SIG-M5 (cell line): ENCODE data around the gene LETM1.
"Not testable (repeated sequence)": the region's sequence is repeated elsewhere in the genome, so short reads cannot be mapped to it uniquely, and the experiment has no call there.

Source experiments
- DNase-seq: peaks from one replicate; lab custom pipeline; 2025; lab: John Stamatoyannopoulos, UW

The LETM1 gene

DNA sequence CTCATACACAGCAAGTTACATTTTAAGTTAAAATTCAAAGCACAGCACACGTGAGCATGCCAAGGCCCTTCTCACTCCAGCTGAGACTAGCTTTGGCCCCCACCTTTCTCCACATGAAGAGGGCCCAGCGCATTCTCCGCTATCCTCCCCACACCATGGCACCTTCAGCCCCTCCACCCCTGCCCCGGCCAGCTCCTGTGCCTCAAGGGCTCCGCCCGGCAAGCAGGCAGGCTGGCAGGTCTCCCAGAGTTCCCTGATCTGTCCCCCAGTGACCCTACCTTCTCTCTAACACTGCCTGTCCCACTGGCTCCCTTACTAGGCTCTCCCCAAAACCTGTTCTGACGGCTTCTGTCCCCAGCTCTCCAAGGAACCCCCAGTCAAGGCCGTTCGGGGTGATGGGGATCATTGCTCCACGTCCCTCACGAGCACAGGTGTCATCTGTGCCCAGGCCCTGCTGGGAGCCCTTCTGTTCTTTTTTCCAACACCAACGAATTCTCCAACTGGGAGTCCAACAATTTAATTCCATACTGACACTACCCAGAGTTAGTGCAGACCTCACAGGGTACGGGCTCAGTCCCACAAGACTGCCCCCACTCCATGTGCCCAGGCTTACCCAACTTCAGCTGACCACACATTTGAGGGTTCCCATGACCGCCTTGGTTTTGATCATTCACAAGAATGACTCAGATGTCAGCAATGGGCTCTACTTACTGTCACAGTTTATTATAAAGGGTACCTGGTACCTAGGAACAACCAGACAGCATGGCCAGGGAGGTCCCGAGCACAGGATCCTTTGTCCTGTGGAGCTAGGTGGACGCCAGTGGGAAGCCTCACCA, 4.2 kb downstream of the LETM1 start:
- DNase-seq = no peak

DNA sequence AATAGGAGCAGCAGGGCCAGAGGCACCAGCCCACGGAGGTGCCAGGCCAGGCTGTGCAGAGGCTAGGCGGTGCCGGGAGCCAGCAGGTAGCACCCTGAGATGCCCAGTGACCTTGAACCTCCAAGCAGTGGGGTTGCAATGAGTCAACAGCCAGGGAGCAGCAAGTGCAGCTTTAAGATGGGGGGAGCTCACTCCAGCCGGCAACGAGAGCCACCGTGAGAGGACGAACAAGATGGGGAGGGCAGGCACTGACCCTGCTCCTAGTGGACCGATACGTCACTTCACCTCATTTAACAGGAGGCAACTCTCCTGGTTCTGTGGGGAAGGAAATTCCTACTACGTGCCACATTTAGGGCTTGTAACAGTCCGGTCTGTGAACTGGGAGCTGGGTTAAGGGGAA, 4.8 kb downstream of the LETM1 start:
- DNase-seq = no peak

DNA sequence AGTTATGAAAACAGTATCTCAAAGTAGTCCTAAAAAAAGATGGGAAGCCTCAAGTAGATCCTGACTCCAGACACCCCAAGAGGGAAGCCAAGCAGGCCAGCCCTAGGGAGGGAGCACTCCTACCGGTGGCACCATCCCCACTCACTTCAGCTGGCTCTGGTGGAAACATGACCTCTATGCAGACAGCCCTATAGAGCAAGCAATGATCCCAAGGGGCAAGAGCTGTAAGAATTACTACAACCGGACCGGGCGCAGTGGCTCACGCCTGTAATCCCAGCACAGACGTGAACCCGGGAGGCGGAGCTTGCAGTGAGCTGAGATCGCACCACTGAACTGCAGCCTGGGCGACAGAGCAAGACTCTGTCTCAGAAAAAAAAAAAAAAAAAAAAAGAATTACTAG, 5.7 kb downstream of the LETM1 start:
- DNase-seq = no peak

DNA sequence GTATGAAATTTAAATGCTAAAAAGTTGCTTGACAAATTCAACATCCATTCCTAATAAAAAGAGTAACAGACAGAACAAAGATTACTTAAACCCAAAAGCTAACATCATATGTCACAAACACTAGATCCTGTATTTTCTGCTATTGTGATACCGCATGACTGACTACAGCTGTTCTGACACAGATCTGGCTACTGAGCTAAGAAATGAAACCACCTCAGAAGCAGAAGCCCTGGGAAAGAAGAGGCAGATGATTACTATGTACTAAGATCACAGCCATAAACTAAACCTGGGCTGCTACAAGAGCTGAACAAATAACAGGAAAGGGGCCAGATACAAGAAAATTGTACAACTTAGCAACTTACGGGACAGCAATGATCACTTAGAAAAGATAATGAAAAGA, 9.4 kb downstream of the LETM1 start:
- DNase-seq = no peak

DNA sequence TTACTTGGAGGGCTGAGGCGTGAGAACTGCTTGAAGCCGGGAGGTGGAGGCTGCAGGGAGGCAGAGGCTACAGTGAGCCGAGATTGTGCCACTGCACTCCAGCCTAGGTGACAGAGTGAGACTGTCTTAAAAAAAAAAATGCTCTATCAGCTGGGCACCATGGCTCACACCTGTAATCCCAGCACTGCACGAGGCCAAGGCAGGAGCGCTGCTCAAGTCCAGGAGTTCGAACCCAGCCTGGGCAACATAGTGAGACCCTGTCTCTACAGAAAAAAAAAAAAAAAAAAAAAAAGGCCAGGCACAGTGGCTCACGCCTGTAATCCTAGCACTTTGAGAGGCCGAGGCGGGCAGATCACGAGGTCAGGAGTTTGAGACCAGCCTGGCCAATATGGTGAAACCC, 11.3 kb downstream of the LETM1 start:
- not testable (repeated sequence) for DNase-seq

DNA sequence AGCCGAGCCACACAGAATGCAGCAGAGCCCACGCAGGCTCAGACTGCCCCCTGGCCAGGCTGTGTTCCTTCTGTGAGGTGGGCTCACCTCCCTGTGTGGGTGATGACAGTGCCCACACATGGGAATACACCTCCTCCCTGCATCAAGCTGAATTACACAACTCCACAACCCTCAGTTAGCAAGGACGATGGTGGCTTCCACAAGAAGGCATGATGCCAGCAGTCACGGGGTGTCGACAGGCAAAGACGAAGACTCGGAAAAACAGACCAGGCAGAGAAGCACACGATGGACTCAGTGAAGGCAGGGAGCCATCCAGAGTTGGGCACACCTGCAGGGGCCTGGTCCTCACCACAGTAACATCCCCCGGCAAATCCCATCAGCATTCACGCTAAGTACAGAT, 12.1 kb downstream of the LETM1 start:
- no peak for DNase-seq

DNA sequence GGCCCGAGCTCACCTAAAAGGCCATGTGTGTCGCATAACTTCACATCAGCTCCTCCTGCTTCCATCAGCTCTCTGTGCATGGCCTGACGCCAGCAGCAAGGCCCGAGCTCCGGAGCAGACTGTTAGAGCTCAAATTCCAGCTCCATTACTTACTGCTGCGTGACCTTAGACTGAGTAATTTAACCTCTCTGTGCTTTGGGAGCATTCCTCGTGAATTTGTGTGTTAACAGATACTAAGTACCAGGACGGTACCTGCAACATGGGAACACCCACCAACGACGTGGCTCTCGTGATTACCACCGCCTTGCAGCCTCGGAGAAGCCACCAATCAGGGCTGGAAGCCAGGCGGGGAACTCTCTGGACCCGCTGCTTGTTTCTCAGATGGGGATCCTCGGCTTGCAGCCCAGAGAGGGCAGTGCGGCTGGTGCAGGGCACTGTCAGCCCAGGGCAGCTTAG, 12.9 kb downstream of the LETM1 start:
- DNase-seq = no peak

DNA sequence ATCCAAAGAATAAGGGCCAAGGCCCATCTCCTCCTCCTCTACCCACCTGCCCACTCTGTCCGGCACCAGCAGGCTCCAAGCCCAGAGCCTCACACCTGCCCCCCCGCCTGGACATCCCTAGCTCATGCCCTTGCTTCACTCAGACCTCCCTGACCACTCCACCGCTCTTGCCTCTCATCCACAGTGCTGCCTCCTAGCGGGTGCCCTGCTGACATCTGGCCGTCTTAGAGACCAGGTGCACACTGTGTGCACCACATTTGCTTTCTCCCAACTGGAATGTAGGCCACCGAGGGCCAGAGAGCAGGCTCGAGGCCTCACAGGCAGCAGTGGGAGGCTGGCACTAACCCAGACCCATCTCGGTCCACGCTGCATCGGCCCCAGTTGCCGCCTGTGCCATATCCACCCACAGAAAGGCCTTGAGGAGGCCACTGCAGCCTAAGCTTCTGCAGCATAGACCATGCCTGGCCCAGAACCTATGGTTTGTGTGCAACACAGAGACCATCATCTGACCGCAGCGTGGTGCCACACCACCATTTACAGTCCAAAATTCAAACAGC, 13.5 kb downstream of the LETM1 start:
- DNase-seq = no peak

DNA sequence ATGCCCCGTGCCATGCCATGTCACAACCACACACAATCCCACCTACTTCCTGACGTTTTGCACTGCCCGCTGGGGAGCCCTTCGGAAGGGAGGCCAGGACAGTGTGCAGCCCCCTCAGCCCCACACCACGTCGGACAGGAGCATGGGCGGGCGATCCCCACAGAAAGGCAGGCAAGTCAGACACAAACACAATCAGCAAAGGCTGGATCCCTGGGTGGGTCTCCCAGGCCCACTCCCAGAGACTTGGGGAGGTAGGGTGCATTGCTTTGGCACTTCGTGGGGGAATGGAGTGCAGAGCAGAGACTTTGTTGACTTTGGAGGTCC, 14.1 kb downstream of the LETM1 start:
- DNase-seq = no peak

DNA sequence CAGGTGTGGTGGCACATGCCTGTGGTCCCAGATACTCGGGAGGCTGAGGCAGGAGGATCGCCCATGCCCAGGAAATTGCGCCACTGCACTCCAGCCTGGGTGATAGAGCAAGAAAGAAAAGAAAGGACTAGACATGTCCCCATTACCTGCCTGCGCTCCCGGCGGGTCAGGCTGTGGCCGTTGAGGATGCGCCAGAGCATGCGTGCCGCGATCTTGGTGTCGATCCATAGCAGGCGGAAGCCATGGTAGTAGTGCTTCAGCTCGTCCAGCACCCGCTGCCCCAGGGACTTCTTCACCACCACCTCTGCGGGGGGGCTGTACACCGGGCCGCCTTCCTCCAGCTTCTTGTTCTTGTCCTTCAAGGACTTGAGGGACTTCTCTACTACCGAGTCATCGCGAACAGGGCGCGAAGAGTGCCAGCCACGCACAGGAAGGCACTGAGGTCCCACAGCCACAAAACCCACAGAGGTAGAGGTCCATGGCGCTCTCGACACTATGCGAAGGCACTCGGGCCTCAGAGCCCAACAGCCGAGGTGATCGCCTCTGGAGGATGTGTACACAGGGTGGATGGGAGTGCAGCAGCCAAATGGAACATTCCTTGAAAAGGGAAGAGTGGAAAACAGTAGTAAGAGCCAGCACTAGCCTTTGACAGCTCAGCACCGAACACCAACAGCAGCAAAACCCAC, 14.6 kb downstream of the LETM1 start:
- DNase-seq = no peak

DNA sequence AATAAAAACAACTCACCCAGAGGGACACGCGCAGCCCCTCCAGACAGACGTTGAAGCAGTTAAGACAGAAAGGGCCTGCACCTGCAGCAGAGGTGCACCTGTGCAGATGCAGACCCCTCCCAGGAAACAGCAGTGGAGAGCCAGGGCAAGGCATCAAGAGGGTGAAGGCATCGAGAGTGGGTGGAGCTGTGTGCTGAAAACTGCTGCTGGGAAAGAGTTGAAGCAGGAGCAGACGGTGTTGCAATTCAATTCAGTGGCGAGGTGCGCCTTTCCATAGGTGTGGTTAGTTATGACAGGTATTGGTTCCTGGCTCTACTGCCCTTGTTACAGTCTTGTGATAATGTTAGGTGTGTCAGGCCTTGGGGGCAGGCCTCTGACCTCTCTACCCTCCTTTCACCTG, 16.7 kb downstream of the LETM1 start:
- DNase-seq = no peak

DNA sequence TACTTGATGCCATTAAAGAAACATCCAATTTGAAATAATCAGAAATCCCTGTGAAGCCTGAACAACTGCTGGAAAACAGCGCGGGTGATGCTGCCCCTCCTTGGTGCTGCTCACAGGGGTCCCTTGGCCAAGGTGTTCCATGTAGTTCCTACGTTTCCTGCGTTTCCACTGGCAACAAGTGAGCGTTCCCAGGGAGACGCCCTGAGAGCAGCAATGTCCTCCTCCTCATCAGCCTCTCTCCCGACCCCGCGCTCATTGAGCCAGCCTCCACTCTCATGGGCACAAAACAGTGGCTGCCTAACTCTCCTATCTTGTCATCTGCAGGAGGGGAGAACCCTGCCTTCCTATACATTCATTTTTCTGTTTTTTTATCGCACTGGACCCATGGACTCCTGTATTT, 18.9 kb downstream of the LETM1 start:
- DNase-seq = no peak

DNA sequence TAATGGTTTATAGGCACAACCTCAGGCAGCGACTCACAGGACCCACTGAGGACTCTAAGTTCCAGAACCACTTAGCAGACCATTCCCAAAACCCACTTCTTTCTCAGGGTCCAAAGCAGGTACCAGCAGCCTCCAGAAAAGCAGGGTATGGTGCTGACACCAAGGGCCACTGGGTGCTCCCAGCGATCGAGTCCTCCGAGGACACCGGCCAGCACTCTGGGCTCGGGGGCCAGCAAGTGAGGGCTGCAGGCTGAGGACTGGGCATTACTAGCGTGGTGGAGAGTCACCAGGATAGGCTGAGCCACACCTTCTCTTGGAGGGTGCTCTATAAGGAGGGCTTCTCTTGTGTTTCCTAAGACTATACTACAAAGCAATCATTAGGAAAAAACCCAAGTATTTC, 19.3 kb downstream of the LETM1 start:
- no peak for DNase-seq

DNA sequence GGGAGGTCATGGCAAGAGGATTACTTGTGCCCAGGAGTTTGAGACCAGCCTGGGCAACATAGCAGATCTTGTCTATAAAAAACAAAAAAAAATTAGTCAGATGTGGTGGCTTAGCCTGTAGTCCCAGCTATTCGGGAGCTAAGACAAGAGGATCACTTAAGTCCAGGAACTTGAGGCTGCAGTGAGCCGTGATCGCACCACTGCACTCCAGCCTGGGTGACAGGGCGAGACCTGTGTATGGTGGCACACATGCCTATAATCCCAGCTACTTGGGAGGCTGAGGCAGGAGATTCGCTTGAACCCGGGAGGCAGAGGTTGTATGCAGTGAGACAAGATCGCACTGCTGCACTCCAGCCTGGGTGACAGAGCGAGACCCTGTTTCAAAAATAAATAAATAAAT, 20.1 kb downstream of the LETM1 start:
- not testable (repeated sequence) for DNase-seq

DNA sequence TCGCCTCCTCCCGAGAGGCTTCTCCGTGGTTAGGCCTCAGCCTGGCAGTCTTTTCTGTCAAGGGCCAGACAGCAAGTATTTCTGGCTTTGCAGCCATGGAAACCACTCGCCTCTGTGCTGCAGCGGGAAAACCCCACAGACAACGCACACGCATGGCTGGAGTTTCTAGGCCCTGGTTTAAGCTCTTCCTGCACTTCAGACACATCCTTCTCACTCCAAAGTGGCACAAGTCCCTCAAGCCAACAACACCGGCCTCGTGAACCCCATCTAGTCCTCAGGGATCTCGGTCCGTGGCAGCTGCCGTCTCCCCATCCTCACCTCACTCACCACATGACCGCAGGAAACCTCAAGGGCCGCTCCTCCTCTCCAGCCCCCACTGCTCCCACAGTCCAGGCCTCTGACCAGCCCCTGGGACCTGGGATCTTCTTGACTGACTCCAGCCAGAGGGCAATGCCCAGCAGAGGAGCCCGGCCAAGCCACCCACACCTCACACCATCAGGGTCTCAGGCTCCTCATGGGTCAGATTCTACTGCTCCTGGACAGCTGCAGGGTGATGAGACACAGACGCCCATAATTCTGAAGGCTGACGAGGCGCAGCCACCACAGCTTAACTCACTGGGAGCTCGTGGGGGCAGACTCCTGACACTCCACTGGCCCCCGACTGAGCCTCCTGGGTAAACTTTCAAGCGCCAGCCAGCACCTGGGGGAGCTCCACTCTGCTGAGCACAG, 21.7 kb downstream of the LETM1 start:
- no peak for DNase-seq

DNA sequence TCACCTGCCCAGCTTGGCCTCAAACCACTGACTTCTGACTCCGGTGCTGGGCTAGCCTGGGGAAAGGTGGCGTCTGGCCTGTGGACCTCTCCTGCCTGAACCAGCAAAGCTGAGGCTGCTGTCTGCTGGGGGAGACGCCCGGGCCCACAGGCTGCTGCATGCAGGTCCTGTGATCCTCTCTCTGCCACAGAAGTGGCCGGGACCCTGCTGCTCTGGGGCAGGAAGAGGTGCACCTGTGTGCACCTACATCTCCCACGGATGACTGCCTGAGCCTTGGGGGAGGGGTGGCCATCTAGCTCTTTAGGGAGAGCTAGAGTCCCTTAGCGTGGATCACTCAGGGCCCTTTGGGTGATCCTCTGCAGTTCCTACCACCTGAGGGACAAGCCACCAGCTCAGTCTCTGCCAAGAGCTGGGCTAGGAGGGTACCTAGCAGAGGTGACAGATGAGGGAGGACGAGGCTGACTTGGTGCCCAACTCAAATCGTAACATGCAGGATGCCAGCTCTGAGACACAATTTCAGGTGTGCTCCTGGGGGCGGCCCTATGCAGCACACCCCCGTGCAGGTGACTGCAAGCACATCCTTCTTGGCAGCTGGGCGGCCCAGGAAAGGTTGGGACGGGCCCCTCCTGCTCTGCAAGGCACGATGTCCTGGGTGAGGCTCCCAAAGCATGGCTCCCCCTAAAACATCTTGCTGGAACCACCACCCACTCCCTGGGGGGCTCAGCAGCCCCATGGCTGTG, 22.5 kb downstream of the LETM1 start:
- no peak for DNase-seq

DNA sequence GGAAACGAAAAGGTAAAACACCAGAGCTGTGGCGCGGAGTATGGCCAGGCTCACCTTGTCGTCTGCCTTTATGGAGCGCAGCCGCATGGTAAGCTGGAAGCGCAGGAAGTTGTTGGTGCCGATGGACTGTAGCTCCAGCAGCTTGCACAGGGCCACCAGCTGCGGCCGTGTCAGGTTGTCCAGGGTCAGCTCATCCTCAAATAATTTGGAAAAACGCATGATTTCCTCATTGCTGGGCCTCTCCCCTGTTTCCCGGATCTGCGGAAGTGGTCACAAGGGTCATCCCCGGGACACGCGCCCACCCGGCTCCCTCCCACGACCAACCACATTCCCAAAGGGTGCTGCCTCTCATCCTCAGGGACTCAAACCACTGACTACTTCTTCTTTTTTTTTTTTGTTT, 23.3 kb downstream of the LETM1 start:
- DNase-seq = no peak

DNA sequence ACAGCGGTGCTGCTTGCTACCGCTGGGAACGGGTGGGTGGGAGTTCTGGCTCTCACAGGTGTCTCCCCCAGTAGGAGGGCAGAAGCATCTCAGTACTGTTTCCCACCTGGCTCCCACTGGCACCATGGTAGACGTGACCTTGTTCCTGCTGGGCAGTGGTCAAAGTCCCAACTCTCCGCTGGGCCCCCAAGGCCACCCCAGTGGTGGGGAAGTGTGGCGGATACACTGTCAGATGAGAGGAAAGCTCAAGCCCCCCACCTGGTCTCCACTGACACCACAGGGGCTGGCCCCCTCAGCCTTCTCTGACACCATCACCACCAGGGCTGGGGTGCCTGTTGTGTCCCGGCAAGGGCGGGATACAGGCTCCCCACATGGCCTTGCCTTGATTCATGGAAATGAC, 24.6 kb downstream of the LETM1 start:
- DNase-seq = no peak

DNA sequence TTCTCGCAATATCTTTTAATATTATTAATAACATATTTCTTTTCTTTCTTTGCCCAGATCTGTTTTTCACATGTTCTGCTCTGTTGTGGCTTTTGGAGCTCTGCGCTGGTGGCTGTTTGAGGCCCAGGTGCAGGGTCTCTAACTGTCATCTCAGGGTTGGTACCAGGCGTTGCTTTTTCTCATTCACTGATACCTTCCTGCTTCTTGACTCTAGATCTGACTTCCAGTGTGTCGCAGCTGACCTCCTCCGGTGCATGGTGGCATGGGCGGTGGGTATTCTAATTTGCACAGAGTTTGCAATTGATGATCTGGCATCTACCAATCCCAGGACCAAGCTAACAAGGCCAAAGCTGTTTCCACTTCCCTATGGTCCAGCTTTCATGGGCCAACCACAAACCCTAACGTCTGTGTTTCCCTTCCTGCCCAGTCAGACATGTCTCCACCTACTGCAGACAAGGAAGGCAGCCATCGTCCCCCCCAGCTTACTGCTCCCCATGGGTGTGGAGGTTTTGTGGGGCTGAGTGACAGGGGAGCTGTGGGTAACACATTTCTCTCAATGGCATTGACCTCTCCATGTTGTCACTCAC, 25.2 kb downstream of the LETM1 start:
- no peak for DNase-seq

DNA sequence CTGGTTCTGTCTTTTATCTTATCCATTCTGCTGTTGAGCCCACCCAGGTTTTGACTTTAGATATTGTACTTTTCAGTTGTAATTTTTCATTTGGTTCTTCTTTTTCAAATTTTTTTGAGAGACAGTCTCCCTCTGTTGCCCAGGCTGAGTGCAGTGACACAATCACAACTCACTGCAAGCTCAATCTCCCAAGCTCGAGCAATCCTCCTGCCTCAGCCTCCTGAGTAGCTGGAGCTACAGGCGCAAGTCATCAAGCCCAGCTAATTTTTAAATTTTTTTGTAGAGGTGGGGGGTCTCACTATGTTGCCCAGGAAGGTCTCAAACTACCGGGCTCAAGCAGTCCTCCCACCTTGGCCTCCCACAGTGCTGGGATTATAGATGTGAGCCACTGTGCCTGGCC, 25.7 kb downstream of the LETM1 start:
- no peak for DNase-seq

DNA sequence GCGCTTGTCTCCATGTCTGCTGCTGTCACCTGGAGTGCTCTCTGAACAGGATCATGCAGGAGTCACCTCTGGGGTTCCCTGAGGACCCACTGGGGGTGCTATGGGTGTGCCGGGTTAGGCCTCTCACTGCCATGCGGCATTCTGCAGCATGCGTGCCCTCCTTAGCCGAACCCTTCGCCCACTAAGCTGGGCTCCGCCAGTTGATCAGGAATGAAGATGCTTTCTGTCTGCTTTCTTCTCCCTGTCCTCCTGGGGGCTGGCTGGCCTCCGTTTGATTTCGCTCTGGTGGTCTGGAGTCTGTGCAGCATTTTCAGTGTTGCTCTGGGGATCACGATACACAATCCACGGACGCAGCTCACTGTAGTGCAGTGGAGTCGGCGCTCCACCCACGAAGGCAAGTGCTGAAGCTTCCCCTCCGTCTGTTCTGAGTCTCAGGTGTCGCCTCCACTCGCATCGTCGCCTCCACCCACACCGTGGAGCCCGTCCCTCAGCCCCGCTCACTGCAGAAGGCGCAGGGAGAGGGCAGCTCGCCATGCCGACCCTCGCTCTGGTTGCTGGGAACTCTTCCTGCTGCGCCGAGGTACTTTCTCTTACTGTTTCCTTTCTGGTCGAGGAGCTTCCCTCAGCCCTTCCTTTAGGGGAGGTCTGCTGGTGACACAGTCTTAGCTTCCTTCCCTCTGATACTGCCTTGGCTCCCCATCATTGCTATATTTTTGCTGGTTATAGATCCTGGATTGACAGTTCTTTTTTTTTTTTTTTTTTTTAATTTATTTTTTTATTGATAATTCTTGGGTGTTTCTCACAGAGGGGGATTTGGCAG, 29.2 kb downstream of the LETM1 start:
- no peak for DNase-seq
